DMS153 treated with DMSO at 0.1 percent for 48 hours (cell line): ENCODE measurements around the gene SYNRG.
"Not testable (repeated sequence)": the region's sequence is repeated elsewhere in the genome, so short reads cannot be mapped to it uniquely, and the experiment has no call there.

Experiments
- DNase-seq: peaks from one replicate; lab custom pipeline; 2025; ENCODE audit not compliant: unreplicated experiment; lab: John Stamatoyannopoulos, UW

SYNRG gene

GRCh38 chr17:37545486-37545885, 63.7 kb downstream of the SYNRG start:
- DNase-seq = no peak

DNA sequence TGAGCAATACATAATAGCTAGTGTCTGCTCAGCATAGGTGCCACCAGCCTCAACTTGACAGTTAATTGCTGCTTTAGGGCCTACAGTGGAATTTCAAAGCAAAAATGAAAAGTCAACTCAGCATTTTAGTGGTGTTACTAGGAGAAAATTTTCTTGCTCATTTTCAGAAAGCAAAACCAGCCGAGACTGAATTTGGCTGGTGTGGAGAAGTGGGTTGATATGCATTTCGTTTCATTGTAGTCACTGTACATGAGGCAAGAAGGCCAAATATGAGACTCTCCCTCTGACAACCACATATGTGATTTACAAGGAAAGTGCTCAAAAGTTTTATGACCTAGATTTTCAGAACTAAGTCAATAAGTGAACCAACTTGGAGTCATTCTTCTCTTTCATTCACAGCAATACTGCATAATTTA, 65.6 kb downstream of the SYNRG start:
- DNase-seq = no peak

DNA sequence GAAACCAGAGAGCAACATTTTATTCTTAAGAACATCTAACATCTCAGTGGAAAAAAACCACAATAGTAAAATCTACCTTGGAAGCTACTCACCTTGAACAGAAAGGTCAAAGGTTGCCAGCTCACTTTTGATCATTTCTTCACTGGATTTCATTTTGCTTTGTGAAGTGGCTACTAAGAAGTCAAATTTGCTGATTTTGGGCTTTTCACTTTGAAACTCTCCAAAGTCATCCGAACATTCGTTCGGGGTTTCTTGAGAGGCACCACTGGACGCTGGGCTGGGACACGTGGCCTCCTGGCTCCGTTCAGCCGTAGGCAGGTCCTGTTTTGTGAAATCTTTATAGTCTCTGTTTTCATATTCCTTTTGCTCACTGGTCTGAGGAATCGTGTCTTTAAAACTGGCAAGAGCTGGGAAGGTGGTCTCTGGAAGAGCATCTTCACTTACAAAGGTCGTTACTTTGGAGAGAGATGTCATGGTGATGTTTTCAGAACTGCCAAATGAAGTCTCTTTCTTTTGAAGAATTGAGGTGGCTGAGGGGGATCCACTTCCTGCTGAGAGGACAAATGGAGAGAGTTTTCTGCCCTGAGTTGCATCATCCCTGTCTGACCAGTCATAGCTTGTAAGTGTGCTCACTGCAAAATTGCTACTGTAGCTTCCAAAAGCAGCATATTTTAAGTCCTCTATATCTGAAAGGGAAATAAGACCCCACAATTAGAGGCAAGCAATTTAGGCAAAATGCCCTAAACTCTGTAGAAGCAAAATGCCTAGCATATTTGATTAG, 67.1 kb downstream of the SYNRG start:
- DNase-seq = no peak

- DNase-seq = no peak
Measured at GRCh38 chr17:37538981-37539659, 70.1 kb downstream of the SYNRG start.

DNA sequence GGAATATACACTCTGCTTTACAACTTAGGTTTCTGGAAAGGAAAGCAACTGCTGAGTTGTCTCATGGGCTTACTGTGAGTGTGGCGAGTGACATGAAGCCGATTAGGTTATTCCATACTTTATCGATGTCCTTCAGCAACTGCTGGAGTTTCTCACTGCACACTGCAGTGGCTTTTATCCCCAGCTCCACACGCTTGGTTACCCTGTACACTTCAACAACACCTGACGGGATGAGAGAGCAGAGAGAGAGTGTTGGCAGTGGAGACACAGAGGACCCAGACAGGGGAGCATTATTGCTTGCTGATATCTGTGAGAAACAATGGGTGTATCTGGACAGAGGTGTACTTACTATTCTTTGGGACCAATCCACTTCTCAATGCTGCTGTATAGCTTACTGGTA, 73.3 kb downstream of the SYNRG start:
- DNase-seq = no peak

GRCh38 chr17:37532756-37533155, 76.5 kb downstream of the SYNRG start:
- no peak for DNase-seq

GRCh38 chr17:37530420-37530819, 78.8 kb downstream of the SYNRG start:
- DNase-seq = no peak

- peak; percentile 48 for DNase-seq
Measured at GRCh38 chr17:37527249-37527851, 81.9 kb downstream of the SYNRG start.

DNA sequence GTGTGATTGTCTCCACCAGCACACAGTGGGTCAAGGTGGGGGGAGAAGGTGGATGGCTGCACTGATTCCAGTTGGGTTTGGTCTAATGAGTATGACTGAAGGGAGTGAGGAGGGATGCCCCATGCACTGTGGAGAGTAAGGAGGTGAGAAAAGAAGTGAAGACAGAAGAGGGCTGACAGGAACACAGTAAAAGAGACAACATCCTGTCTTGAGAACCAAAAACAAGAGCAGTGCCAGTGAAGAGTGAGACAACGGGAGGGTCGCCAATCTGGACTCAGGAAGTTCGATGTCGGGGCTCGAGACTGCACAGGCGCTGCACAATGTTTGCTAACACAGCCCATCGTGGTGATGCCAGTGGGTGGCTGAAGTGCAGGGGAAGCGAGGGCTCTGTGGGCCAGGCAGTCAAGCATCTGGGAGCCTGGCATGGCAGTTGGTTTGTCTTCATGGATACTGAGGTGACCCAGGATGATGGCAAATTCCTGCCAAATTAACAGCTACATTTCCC, 85.5 kb downstream of the SYNRG start:
- no peak for DNase-seq

GRCh38 chr17:37521821-37522220, 87.4 kb downstream of the SYNRG start:
- no peak for DNase-seq

DNA sequence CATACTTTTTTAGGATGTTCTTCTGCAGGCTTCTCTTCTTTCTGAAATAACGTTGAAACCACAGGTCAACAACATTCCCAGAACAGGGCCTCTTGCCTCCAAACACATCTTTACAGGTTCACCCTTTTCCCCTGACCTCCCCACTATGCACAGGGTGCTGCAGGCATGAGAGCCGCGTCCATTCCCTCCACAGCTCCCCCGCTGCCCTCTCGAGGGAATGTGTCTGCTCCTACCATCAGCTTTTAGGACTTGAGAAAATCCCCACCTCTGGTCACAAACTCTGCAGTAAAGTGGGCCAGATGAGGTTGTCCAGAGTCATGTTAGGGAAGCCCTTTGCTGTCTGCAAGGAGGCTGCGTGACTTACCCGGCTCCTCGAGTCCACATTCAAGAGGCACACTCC, 89.0 kb downstream of the SYNRG start:
- no peak for DNase-seq

GRCh38 chr17:37519251-37519985, 89.8 kb downstream of the SYNRG start:
- DNase-seq = no peak

DNA sequence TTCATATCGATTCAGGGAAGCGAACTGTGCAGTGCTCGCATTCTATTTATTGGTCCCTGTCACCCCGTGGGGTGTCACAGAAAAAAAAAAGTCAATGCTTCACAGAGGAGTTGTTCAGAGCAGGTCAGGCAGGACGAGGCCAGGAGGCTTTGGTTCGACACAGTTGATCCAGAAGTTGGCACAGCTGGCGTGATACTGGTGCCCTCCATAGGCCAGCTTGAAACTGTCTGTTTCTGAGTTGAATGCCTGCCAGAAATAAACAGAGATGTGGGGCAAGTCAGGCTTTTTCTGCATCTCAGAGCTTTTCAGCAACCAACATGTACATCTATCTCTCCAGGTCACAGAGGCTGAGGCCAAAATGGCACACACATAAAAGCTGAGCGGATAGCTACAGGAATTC, 90.4 kb downstream of the SYNRG start:
- no peak for DNase-seq

- no peak for DNase-seq
Measured at GRCh38 chr17:37517881-37518280, 91.3 kb downstream of the SYNRG start.

GRCh38 chr17:37516127-37516571, 93.1 kb downstream of the SYNRG start:
- DNase-seq = no peak

- DNase-seq = no peak
Measured at GRCh38 chr17:37513711-37514110, 95.5 kb downstream of the SYNRG start.

DNA sequence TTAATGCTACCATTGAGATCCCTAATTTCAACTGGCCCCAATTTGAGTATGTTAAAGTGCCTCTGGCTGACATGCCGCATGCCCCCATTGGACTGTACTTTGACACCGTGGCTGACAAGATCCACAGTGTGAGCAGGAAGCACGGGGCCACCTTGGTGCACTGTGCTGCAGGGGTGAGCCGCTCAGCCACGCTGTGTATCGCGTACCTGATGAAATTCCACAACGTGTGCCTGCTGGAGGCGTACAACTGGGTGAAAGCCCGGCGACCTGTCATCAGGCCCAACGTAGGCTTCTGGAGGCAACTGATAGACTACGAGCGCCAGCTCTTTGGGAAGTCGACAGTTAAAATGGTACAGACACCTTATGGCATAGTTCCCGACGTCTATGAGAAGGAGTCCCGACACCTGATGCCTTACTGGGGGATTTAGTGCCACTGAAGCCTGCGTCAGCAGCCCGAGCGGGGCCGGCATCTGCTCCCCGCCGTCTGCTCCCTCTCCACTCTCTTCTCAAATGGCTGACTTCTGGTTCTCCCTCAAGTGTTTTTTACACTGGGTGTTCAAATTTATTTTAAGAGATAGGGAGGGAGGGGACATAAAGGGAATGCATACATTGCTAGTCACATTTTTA, 96.7 kb downstream of the SYNRG start:
- DNase-seq = no peak

- not testable (repeated sequence) for DNase-seq
Measured at GRCh38 chr17:37511642-37512041, 97.6 kb downstream of the SYNRG start.

- no peak for DNase-seq
Measured at GRCh38 chr17:37510056-37510455, 99.2 kb downstream of the SYNRG start.

DNA sequence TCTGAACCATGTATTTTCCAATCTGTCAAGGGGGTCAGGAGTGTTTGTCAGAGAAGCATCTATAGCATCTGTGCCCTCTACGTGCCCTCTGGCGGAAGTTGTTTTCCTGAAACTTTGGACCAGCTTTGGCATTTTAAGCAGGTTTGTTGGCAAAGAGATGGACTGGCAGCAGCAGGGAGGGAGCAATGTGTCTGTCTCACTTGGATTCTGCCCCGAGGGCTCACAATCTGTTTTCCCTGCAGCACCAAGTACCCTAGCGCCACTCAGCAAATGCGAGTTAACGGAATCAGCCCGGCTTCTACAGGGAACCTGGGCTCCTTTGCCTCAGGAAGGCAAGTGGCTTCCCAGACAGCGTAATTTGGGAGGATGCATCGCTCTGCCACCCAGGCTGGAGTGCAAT, 102.1 kb downstream of the SYNRG start:
- DNase-seq = no peak

DNA sequence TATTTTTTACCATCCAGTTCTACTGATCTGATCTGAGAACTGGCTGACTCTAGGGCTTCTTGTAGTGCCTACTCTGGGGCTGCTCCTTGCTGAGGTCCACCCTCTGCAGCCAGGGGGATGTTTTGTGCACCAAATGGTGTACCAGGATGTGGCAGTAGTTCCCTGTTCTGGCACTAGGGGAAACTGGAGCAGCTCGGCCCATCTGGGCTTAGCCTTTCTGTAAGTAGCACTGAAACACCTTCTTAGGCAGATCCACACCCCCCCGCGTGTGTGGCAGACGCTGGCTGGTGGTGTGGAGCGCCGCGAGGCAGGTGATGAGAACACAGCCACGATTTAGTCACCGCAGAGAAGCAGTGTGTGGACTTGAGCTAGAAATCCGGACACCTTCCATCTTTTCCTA, 102.5 kb downstream of the SYNRG start:
- DNase-seq = no peak
